H9 (cell line): ENCODE results near the gene KLK15. TPM values are rescaled to one million over a fixed set of nuclear protein-coding genes. Genes with fewer than 3 reads are reported as not detected.

ENCODE experiments used
- DNase-seq: peaks from one replicate; pipeline ENCODE4 v3.0.0-alpha.2; 2017
- H2AFZ ChIP-seq: one replicate; pipeline ENCODE4 v1.6.1; 2013; ENCODE audit warnings: mild to moderate bottlenecking, low read length, control low read depth, moderate library complexity
- H2AK5ac ChIP-seq: 2 replicates; pipeline ENCODE4 v1.6.1; 2013; ENCODE audit warnings: low read length, control low read depth, mixed read lengths; ENCODE audit not compliant: insufficient read length
- H2BK120ac ChIP-seq: one replicate; pipeline ENCODE4 v1.6.1; 2013; ENCODE audit warnings: low read depth, mild to moderate bottlenecking, low read length, control low read depth, inconsistent platforms; ENCODE audit not compliant: poor library complexity, severe bottlenecking
- H2BK12ac ChIP-seq: 2 replicates; pipeline ENCODE4 v1.6.1; 2013; ENCODE audit warnings: low read length, control low read depth, mixed read lengths, low read depth; ENCODE audit not compliant: insufficient read length
- H2BK15ac ChIP-seq: 2 replicates; pipeline ENCODE4 v1.6.1; 2013; ENCODE audit warnings: low read depth, low read length, control low read depth
- H2BK20ac ChIP-seq: one replicate; pipeline ENCODE4 v1.6.1; 2013; ENCODE audit warnings: low read depth, mild to moderate bottlenecking, low read length, control low read depth, inconsistent platforms; ENCODE audit not compliant: poor library complexity, severe bottlenecking
- H2BK5ac ChIP-seq: 2 replicates; pipeline ENCODE4 v1.6.1; 2013; ENCODE audit warnings: low read length, control low read depth, mixed read lengths; ENCODE audit not compliant: insufficient read length
- H3K14ac ChIP-seq: 2 replicates; pipeline ENCODE4 v1.6.1; 2013; ENCODE audit warnings: low read length, control low read depth; ENCODE audit not compliant: insufficient read depth
- H3K18ac ChIP-seq: 2 replicates; pipeline ENCODE4 v1.6.1; 2013; ENCODE audit warnings: low read depth, mild to moderate bottlenecking, mixed read lengths, low read length, control low read depth; ENCODE audit not compliant: insufficient read length
- H3K23ac ChIP-seq: 2 replicates; pipeline ENCODE4 v1.6.1; 2013; ENCODE audit warnings: low read length, control low read depth, mixed read lengths, low read depth; ENCODE audit not compliant: insufficient read length
- H3K23me2 ChIP-seq: 2 replicates; pipeline ENCODE4 v1.6.1; 2013; ENCODE audit warnings: low read depth, mild to moderate bottlenecking, mixed read lengths, low read length, control low read depth; ENCODE audit not compliant: insufficient read length, poor library complexity, severe bottlenecking
- H3K27ac ChIP-seq: 2 replicates; pipeline ENCODE4 v1.5.1; 2013; ENCODE audit warnings: low read length, control low read depth, mixed read lengths, low read depth; ENCODE audit not compliant: insufficient read length
- H3K27me3 ChIP-seq: 2 replicates; pipeline ENCODE4 v1.6.1; 2013; ENCODE audit warnings: low read length, control low read depth, inconsistent platforms; ENCODE audit not compliant: insufficient read depth
- H3K4ac ChIP-seq: 2 replicates; pipeline ENCODE4 v1.6.1; 2013; ENCODE audit warnings: low read depth, mild to moderate bottlenecking, control low read depth, inconsistent platforms, low read length, moderate library complexity
- H3K4me1 ChIP-seq: 2 replicates; pipeline ENCODE4 v1.6.1; 2013; ENCODE audit warnings: low read length, control low read depth, inconsistent platforms; ENCODE audit not compliant: insufficient read depth
- H3K4me2 ChIP-seq: 2 replicates; pipeline ENCODE4 v1.6.1; 2013; ENCODE audit warnings: low read length, control low read depth, mixed read lengths; ENCODE audit not compliant: insufficient read length, insufficient read depth
- H3K56ac ChIP-seq: 2 replicates; pipeline ENCODE4 v1.6.1; 2013; ENCODE audit warnings: low read depth, mild to moderate bottlenecking, mixed read lengths, low read length, control low read depth; ENCODE audit not compliant: insufficient read length
- H3K79me1 ChIP-seq: 2 replicates; pipeline ENCODE4 v1.6.1; 2013; ENCODE audit warnings: low read depth, mild to moderate bottlenecking, moderate library complexity, low read length, control low read depth, inconsistent platforms; ENCODE audit not compliant: insufficient read depth, poor library complexity, severe bottlenecking
- H3K79me2 ChIP-seq: 2 replicates; pipeline ENCODE4 v1.6.1; 2013; ENCODE audit warnings: low read length, control low read depth, inconsistent platforms; ENCODE audit not compliant: insufficient read depth
- H3K9ac ChIP-seq: 2 replicates; pipeline ENCODE4 v1.6.1; 2013; ENCODE audit warnings: low read length, control low read depth, mixed read lengths; ENCODE audit not compliant: insufficient read length; ENCODE audit errors: extremely low read depth
- H3K9me3 ChIP-seq: one replicate; pipeline ENCODE4 v1.6.1; 2013; ENCODE audit warnings: low read depth, low read length, inconsistent platforms; ENCODE audit not compliant: control insufficient read depth
- H3T11ph ChIP-seq: one replicate; pipeline ENCODE4 v1.6.1; 2013; ENCODE audit warnings: mild to moderate bottlenecking, low read length, control low read depth, inconsistent platforms
- H4K20me1 ChIP-seq: one replicate; pipeline ENCODE4 v1.6.1; 2013; ENCODE audit not compliant: control insufficient read depth, insufficient read length, insufficient read depth
- H4K5ac ChIP-seq: 2 replicates; pipeline ENCODE4 v1.6.1; 2013; ENCODE audit warnings: low read depth, mild to moderate bottlenecking, mixed read lengths, low read length, control low read depth; ENCODE audit not compliant: insufficient read length
- H4K8ac ChIP-seq: replicated peaks from 2 replicates; pipeline ENCODE4 v1.6.1; 2013; ENCODE audit warnings: low read length, control low read depth, mixed read lengths, low read depth; ENCODE audit not compliant: insufficient read length
- H4K91ac ChIP-seq: 2 replicates; pipeline ENCODE4 v1.6.1; 2013; ENCODE audit warnings: low read depth, mild to moderate bottlenecking, moderate library complexity, mixed read lengths, low read length, control low read depth; ENCODE audit not compliant: insufficient read length
- H3K27ac Mint-ChIP-seq, 3 experiments: 2 replicates in 2 of 3; 3 replicates in 1 of 3; pipeline ENCODE4 v1.8.0; 2020 to 2021; ENCODE audit warnings: mixed read lengths in 3 of 3, mild to moderate bottlenecking in 1 of 3, moderate library complexity in 1 of 3
- H3K27me3 Mint-ChIP-seq: 2 replicates; pipeline ENCODE4 v1.8.0; 2021; ENCODE audit warnings: low read depth, mild to moderate bottlenecking, moderate library complexity, mixed read lengths
- H3K36me3 Mint-ChIP-seq, 3 experiments: 2 replicates in 2 of 3; 3 replicates in 1 of 3; pipeline ENCODE4 v1.8.0; 2020 to 2021; ENCODE audit warnings: low read depth in 3 of 3, mixed read lengths in 3 of 3; ENCODE audit not compliant: insufficient read depth in 1 of 3
- H3K4me1 Mint-ChIP-seq, 2 experiments: 2 replicates each; pipeline ENCODE4 v1.8.0; 2020; ENCODE audit warnings: mixed read lengths in 2 of 2
- H3K4me3 Mint-ChIP-seq, 2 experiments: 2 replicates in 1 of 2; 3 replicates in 1 of 2; pipeline ENCODE4 v1.8.0; 2020 to 2021; ENCODE audit warnings: mild to moderate bottlenecking in 2 of 2, mixed read lengths in 2 of 2, moderate library complexity in 1 of 2
- H3K9me3 Mint-ChIP-seq, 2 experiments: 2 replicates in 1 of 2; 3 replicates in 1 of 2; pipeline ENCODE4 v1.8.0; 2020; ENCODE audit warnings: mild to moderate bottlenecking in 2 of 2, mixed read lengths in 2 of 2, moderate library complexity in 1 of 2
- CTCF ChIP-seq: fragments of 200-600 bp; sonication (generic); conservative IDR thresholded peaks from 3 replicates; pipeline ENCODE4 v1.8.0; 2021; ENCODE audit warnings: antibody characterized with exemption, mild to moderate bottlenecking
- WGBS: extraction: QIAGEN DNeasy Blood & Tissue Kit; methylation state at CpG from one replicate; pipeline ENCODE4 v1.1.7; 2013; ENCODE audit warnings: missing lambda C conversion rate, low lambda C conversion rate, mixed read lengths; ENCODE audit not compliant: insufficient read length; ENCODE audit errors: extremely low coverage; 5-methylcytosine and 5-hydroxymethylcytosine counted together
- total RNA-seq: library from RNA; stranded (reverse); gene quantifications from 2 replicates; pipeline ENCODE4 v1.2.1, GENCODE V29; 2021

KLK15 gene
- total RNA-seq, 1 experiment from 2014 or later, result not detected

GRCh38 chr19:50826492-50827240 is 6.7 kb downstream of the KLK15 start:
- H3K4me1 Mint-ChIP-seq, result peaks cover 2 to 11% of the 10 kb centered on the region in 2 experiments; a peak in 2 of 4 replicates
- Histone ChIP-seq H2AK5ac (no peak overlapping the region), H2AFZ (no peak overlapping the region), H3K23ac (no peak overlapping the region), H3K27me3 (no peaks in the 10 kb centered on the region; the same call in none of the 2 replicates), H2BK20ac (no peak overlapping the region), H3K56ac (no peak overlapping the region), H4K91ac (no peak overlapping the region), H2BK12ac (no peak overlapping the region), H2BK120ac (no peak overlapping the region), H3K23me2 (no peaks in the 10 kb centered on the region), H3K4me2 (no peak overlapping the region), H2BK5ac (no peak overlapping the region), H3K14ac (no peak overlapping the region), H4K5ac (no peak overlapping the region), H2BK15ac (no peak overlapping the region), H3K4ac (no peak overlapping the region), H3K18ac (no peak overlapping the region), H3K9me3 (no peaks in the 10 kb centered on the region), H4K20me1 (no peaks in the 10 kb centered on the region), H3T11ph (no peak overlapping the region), H3K4me1 (no peaks in the 10 kb centered on the region; the same call in 1 of the 2 replicates), H3K79me1 (no peaks in the 10 kb centered on the region), H3K9ac (no peak overlapping the region), H3K27ac (no peak overlapping the region), H3K79me2 (no peaks in the 10 kb centered on the region), H4K8ac (no peak overlapping the region)
- H3K27ac Mint-ChIP-seq, result no peak overlapping the region
- no peaks in the 10 kb centered on the region for H3K36me3 Mint-ChIP-seq
- WGBS, result no CpG with 5 or more reads among the region's 43 CpGs
- peaks cover 0 to 3% of the 10 kb centered on the region in 2 experiments; a peak in 1 of 5 replicates for H3K9me3 Mint-ChIP-seq
- TF ChIP-seq CTCF, result no peak
- no peak overlapping the region for H3K4me3 Mint-ChIP-seq
- DNase-seq, result no peak
- H3K27me3 Mint-ChIP-seq, result peaks cover 65% of the 10 kb centered on the region
